Panc1 (cell line): ENCODE data around the gene SLC2A11.

Experiments
- POLR2AphosphoS5 ChIP-seq: IDR thresholded peaks from 2 replicates; pipeline ENCODE4 v1.6.1; 2012; ENCODE audit warnings: mild to moderate bottlenecking, low read depth, low read length, moderate library complexity
- TF ChIP-seq, protein P1 (sequence below): fragments of 450-650 bp; IDR thresholded peaks from 2 replicates; pipeline ENCODE4 v1.5.1; 2017; ENCODE audit warnings: mild to moderate bottlenecking

GRCh38 chr22:23831781-23832180, 25.9 kb upstream of the SLC2A11 start:
- TF ChIP-seq, protein P1, sequence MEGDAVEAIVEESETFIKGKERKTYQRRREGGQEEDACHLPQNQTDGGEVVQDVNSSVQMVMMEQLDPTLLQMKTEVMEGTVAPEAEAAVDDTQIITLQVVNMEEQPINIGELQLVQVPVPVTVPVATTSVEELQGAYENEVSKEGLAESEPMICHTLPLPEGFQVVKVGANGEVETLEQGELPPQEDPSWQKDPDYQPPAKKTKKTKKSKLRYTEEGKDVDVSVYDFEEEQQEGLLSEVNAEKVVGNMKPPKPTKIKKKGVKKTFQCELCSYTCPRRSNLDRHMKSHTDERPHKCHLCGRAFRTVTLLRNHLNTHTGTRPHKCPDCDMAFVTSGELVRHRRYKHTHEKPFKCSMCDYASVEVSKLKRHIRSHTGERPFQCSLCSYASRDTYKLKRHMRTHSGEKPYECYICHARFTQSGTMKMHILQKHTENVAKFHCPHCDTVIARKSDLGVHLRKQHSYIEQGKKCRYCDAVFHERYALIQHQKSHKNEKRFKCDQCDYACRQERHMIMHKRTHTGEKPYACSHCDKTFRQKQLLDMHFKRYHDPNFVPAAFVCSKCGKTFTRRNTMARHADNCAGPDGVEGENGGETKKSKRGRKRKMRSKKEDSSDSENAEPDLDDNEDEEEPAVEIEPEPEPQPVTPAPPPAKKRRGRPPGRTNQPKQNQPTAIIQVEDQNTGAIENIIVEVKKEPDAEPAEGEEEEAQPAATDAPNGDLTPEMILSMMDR, result no peak
- no peak for TF ChIP-seq POLR2AphosphoS5
